T47D (cell line): ENCODE data around the gene MBNL2.

ENCODE experiments used
- DNase-seq, 2 experiments: peaks; one replicate each; pipeline versions ENCODE4 v3.0.0 to v3.0.0-alpha.2; 2011 to 2012; ENCODE audit warnings: low read depth in 1 of 2, low spot score in 1 of 2
- JUND ChIP-seq: IDR thresholded peaks from 2 replicates; pipeline ENCODE4 v1.6.1; 2012; ENCODE audit warnings: low read depth
- in situ Hi-C: cut with HindIII; loops from 2 replicates; pipeline ENCODE4 v1.10.0; 2016; ENCODE audit warnings: low sequenced_read_pairs, low pct_unique_long_range_greater_than_20kb

MBNL2 gene

GRCh38 chr13:97438856-97439595, 216.9 kb downstream of the MBNL2 start:
- no peak for DNase-seq
- in situ Hi-C loops = no loop called here
- TF ChIP-seq JUND = no peak

GRCh38 chr13:97440598-97441170, 218.6 kb downstream of the MBNL2 start:
- DNase-seq = no peak
- in situ Hi-C loops = no loop called here
- TF ChIP-seq JUND = no peak

- no peak for TF ChIP-seq JUND
- in situ Hi-C loops = no loop called here
- no peak for DNase-seq
Observed at GRCh38 chr13:97441368-97441767, 219.2 kb downstream of the MBNL2 start.
